AG10803 (cell line): ENCODE data around the gene ERCC1.
A peak's percentile ranks its signal among the peaks of the same experiment; 100 is the strongest.

ENCODE experiments used
- DNase-seq: peaks from one replicate; pipeline ENCODE4 v3.0.0; 2010; ENCODE audit warnings: low read depth
- H3K4me3 ChIP-seq: 2 replicates; pipeline ENCODE4 v1.5.1; 2011; ENCODE audit warnings: mild to moderate bottlenecking, low read length, control low read depth
- CTCF ChIP-seq: conservative IDR thresholded peaks from 2 replicates; pipeline ENCODE4 v1.5.1; 2011; ENCODE audit warnings: mild to moderate bottlenecking, low read length, control low read depth, inconsistent platforms

ERCC1 gene

GRCh38 chr19:45428384-45429231 lies 4.9 kb upstream of the ERCC1 start:
- peak; percentile 52 for DNase-seq
- peak overlapping the region; percentile 65 for H3K4me3 ChIP-seq
- TF ChIP-seq CTCF, result peak; percentile 36

- DNase-seq, result peak; percentile 92
- TF ChIP-seq CTCF, result no peak
- H3K4me3 ChIP-seq, result peak overlapping the region; percentile 91
Observed at GRCh38 chr19:45424191-45425058, 708 bp upstream of the ERCC1 start.

- DNase-seq, result no peak
- peak overlapping the region; percentile 91 for H3K4me3 ChIP-seq
- TF ChIP-seq CTCF, result no peak
Observed at GRCh38 chr19:45423033-45423588, 606 bp downstream of the ERCC1 start.

GRCh38 chr19:45421947-45422498 lies 1.7 kb downstream of the ERCC1 start:
- DNase-seq, result no peak
- no peak for TF ChIP-seq CTCF
- no peak overlapping the region for H3K4me3 ChIP-seq

- TF ChIP-seq CTCF, result no peak
- DNase-seq, result no peak
- H3K4me3 ChIP-seq, result no peak overlapping the region
Observed at GRCh38 chr19:45420871-45421270, 2.8 kb downstream of the ERCC1 start.

- no peak overlapping the region for H3K4me3 ChIP-seq
- no peak for TF ChIP-seq CTCF
- no peak for DNase-seq
Observed at GRCh38 chr19:45420356-45420755, 3.4 kb downstream of the ERCC1 start.
